ENCODE results near the gene TNIK. TPM values are rescaled to one million over a fixed set of nuclear protein-coding genes. Genes with fewer than 3 reads are reported as not detected.
A peak's percentile ranks its signal among the peaks of the same experiment; 100 is the strongest.

Gene TNIK
- total RNA-seq, 2 donors from 2014 or later: 9.0 to 11.6 TPM

DNA sequence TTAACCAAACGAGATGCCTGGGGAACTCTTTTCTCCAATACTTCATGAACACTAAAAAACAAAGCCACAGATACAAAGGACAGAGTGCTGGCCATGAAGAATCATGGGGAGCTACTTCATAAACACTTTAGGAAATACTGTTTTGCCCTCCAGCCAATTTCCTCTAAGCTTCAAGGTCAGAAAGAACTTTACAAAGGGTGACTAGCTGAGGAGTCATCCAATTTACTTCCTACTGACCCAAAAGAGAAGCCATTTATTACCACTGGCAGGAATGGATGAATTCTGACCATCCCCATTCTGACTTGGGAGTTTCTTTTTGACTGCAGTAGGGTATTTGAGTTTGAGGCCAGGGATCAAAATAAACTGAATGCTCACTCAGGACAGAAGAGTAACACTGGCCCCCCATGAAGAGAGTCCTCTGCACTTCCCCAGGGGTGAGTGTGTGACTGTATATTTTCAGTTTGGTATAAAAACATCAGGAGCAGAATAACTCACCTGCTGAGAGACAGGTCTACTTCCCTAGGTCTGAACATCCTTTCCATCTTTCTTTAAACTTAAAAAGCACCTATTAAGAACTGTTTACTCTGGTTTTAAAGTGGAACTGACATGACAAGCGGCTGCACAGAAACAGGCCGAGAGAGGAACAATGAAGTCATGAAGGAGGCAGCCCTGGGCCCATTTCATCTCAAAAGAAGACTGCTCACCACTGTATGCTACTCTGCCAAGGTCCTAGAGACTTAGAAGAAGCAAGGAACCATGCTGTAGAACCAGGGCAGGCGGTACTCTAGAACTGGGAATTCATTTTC, 203.6 kb downstream of the TNIK start:
- Histone ChIP-seq H3K27ac (peak overlapping the region in 1 of 2 donors; percentile 75), H3K9me3 (no peaks in the 10 kb centered on the region), H3K36me3 (no peaks in the 10 kb centered on the region), H3K27me3 (no peaks in the 10 kb centered on the region), H3K4me1 (peaks cover 0 to 25% of the 10 kb centered on the region in 2 donors), H3K4me3 (no peak overlapping the region)
- TF ChIP-seq, protein P1, sequence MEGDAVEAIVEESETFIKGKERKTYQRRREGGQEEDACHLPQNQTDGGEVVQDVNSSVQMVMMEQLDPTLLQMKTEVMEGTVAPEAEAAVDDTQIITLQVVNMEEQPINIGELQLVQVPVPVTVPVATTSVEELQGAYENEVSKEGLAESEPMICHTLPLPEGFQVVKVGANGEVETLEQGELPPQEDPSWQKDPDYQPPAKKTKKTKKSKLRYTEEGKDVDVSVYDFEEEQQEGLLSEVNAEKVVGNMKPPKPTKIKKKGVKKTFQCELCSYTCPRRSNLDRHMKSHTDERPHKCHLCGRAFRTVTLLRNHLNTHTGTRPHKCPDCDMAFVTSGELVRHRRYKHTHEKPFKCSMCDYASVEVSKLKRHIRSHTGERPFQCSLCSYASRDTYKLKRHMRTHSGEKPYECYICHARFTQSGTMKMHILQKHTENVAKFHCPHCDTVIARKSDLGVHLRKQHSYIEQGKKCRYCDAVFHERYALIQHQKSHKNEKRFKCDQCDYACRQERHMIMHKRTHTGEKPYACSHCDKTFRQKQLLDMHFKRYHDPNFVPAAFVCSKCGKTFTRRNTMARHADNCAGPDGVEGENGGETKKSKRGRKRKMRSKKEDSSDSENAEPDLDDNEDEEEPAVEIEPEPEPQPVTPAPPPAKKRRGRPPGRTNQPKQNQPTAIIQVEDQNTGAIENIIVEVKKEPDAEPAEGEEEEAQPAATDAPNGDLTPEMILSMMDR (IDR thresholded peaks at IDR 0.05): no peak
- DNase-seq (ENCODE audit: low spot score): no peak

DNA sequence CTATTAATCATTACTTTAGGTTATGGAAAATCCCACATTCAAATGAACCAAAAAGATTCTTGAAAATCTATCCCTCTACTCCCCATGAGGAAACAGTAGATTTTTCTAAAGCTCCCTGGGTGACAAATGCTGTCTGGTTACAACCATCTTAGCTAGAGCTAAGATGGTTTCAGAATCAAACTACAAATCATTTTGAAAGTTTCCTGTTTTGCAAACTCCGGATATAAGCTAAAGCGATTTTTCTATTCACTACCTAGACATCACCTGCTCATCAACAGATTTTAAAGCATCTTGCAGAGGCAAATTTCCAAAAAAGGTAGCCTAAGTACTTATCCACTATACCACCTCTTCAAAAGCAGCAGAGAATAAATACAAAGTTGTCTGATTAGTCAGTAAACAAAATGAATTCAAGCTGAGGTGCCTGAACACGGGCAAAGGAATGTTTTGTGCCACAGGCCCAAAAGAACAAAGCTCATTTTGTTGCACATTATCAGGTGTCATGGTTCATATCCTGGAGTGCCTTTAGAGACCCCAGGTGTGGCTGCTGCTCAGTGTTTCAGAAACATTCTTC, 204.9 kb downstream of the TNIK start:
- peaks cover 0 to 25% of the 10 kb centered on the region in 2 donors for H3K4me1 ChIP-seq

DNA sequence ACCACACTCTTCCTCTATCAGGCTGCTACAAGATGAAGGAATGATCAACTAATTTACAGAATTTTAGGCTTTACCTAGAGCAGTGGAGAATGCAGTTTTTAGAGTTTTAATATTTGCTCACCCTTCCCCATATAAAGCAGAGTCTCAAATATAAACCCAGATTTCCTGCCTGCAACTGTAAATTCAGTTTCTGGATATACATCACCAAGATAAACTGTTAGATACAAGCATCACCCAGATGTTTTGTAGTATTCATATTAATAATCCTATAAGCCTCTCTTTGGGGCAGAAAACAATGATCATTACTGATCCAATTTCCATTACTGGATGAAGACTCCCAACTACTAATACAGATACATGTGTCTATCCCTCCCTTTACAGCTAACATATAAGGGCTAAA, 205.9 kb downstream of the TNIK start:
- TF ChIP-seq, protein P1 (IDR thresholded peaks at IDR 0.05): no peak
- Histone ChIP-seq H3K27ac (no peak overlapping the region), H3K9me3 (no peaks in the 10 kb centered on the region)

More for the DNA sequence above, 204.9 kb downstream of the TNIK start:
- no peaks in the 10 kb centered on the region for H3K36me3 ChIP-seq
- no peak overlapping the region for H3K27ac ChIP-seq
- no peaks in the 10 kb centered on the region for H3K27me3 ChIP-seq
- no peaks in the 10 kb centered on the region for H3K9me3 ChIP-seq
- H3K4me3 ChIP-seq: no peak overlapping the region
- no peak for DNase-seq (ENCODE audit: low spot score)
- TF ChIP-seq, protein P1 (IDR thresholded peaks at IDR 0.05): no peak

GRCh38 chr3:171251835-171252234, 208.4 kb downstream of the TNIK start:
- Histone ChIP-seq H3K4me3 (no peak overlapping the region), H3K9me3 (no peaks in the 10 kb centered on the region), H3K27me3 (no peaks in the 10 kb centered on the region), H3K36me3 (no peaks in the 10 kb centered on the region), H3K4me1 (peaks cover 0 to 5% of the 10 kb centered on the region in 2 donors), H3K27ac (no peak overlapping the region)
- no peak for DNase-seq (ENCODE audit: low spot score)
- TF ChIP-seq, protein P1 (IDR thresholded peaks at IDR 0.05): no peak

More for the DNA sequence above, 205.9 kb downstream of the TNIK start:
- H3K4me1 ChIP-seq: peaks cover 0 to 25% of the 10 kb centered on the region in 2 donors
- H3K4me3 ChIP-seq: no peak overlapping the region
- no peaks in the 10 kb centered on the region for H3K36me3 ChIP-seq
- DNase-seq (ENCODE audit: low spot score): no peak
- no peaks in the 10 kb centered on the region for H3K27me3 ChIP-seq

DNA sequence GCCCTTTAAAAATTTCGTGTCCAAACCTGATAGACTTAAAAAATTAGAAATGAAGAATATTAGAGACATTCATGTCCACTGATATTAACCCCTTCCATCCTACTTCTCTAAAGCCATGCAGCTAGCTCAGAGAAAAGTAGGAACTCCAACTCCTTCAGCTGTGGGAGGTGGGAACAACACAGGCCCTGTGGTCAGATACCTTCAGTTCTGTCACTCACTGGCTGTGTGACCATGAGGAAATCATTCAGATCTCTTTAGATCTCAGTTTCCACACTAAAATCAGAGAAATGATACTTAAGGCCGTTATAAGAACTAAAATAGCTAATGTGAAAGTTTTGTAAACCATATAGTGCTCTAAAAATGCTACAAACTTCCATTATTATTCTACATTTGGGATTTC, 209.8 kb downstream of the TNIK start:
- DNase-seq (ENCODE audit: low spot score): no peak
- H3K4me1 ChIP-seq: no peaks in the 10 kb centered on the region
- TF ChIP-seq, protein P1 (IDR thresholded peaks at IDR 0.05): no peak
- no peaks in the 10 kb centered on the region for H3K9me3 ChIP-seq
- H3K4me3 ChIP-seq: no peak overlapping the region
- no peak overlapping the region for H3K27ac ChIP-seq
- no peaks in the 10 kb centered on the region for H3K27me3 ChIP-seq
- H3K36me3 ChIP-seq: no peaks in the 10 kb centered on the region

All from right atrium auricular region (tissue), 2 donors.